Ramos (cell line): ENCODE results near the gene SMTN.
"Not testable (repeated sequence)": the region's sequence is repeated elsewhere in the genome, so short reads cannot be mapped to it uniquely, and the experiment has no call there.

ENCODE experiments used
- in situ Hi-C: fragments of 300-500 bp; cut with MboI; formaldehyde crosslinking; loops from one replicate; pipeline ENCODE4 v1.14.3; 2022; ENCODE audit warnings: low sequenced_read_pairs; ENCODE audit not compliant: unreplicated experiment

SMTN gene

DNA sequence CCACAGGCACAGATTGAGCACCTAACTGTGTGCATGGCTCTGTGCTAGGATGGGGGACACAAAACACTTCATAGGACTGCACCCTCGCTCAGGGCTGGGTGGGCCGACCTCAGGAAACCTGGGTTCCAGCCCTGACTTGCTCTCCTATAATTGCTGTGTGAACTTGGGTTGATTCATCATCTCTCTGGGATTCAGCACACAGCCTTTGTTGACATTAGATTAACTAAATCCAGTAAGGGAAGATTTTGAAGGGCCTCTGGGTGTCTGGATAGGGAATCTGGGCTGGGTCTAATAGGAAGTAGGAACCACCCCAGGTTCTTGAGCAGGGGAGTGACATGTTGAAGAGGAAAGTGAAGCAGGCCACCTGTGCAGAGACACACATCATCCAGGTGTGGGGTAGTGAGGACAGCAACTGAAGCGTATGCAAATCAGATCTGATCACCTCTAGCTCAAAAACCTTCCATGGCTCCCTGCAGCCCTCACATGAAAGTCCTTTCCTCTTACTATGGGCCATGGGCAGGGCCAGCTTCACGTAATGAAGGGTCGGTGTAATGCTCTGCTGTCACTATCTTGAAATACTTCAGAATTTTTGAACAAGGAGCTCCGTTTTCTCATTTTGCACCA is 11.3 kb upstream of the SMTN start:
- in situ Hi-C loops = not testable (repeated sequence)

DNA sequence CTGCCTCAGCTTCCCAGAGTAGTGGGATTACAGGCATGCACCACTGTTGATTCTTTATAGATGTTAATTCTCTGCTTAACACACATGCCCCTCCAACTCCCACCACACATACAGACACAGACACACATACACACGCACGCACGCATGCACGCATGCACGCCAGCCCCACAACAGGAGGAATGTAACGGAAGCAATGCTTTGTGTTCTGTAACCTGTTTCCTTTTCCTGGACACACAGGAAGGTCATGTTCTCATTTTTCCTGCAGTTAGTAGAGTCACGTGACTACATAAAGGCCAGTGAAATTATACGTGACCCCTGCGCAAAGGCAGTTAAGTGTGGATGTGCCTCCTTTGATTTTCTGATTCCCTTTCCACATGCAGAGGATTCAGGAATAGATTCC is 8.0 kb upstream of the SMTN start:
- in situ Hi-C loops = not testable (repeated sequence)

DNA sequence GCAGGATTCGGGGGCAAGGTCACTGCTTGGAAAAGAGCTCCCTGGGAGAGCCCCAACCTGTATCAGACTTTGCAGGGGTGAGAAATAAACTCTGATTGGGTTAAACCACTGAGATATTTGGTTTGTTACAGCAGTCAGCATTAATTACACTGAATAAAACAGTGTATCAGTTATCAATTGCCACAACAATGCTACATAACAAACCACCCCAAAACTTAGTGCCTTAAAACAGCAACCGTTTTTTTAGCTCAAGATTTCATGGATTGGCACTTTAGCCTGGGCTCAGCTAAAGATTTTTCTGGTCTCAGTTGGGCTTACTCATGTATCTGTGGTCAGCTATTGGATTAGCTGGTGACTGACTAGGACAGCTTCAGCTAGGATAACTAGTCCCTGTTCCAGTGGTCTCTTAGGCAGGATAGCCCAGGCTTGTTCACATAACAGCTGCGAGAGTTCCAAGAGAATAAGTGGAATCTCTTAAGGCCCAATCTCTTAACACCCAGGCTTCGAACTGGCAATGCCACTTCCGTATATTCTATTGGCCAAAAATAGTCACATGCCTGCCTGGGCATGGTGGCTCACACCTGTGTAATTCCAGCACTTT is 7.5 kb upstream of the SMTN start:
- in situ Hi-C loops = not testable (repeated sequence)

- in situ Hi-C loops = no loop called here
Observed at GRCh38 chr22:31075961-31076360, 5.2 kb upstream of the SMTN start.

DNA sequence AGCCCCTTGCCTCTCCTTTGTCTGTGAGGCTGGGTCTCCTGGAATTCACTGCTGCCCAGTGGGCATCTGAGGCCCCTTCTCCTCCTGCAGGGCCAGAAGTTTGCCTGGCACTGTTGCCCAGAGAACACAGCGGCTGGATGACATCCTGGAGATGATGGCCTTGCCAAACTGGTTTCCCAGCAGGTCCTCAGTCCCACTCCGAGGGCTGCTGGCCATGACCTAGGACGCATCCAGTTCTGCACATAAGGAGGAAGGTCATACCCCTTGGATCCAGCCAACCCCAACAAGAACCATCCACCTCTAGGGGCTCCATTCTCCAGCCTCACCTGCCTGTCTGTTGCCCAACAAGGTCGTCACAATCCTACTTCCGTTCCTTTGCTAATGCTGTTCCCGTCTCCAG is 3.4 kb upstream of the SMTN start:
- in situ Hi-C loops = no loop called here

GRCh38 chr22:31078389-31078788 is 2.7 kb upstream of the SMTN start:
- in situ Hi-C loops = not testable (repeated sequence)

DNA sequence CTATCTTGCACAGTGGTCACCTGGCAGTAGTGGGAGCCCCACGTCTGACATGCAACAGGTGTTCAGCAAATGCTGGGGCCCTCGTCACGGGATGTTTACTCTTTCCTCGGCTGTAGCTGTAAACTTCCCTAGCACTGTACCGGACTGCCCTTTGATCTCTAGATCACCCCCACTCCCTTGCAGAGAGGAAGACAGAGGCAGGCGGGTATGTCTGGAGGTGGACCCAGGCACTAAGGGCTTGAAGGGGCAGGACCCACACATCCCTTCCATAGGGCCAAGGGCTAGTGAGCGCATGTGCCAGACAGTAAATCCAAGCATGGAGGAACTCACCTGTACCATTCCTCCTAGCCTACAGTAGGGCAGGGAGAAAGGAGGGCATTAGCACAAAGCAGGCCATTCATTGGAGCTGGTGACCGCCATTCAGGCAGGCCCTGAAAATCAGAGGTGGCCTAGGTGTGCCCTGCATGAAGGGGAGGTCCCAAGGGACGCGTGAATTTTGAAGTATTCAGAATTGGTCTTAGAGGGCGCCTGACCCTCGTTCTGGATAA is 1.9 kb upstream of the SMTN start:
- in situ Hi-C loops = no loop called here

GRCh38 chr22:31080164-31080847 is 812 bp upstream of the SMTN start:
- in situ Hi-C loops = loop anchor here (10.0 kb wide), 1 partner anchor 316 kb away; no protein-coding TSS in a partner anchor

GRCh38 chr22:31081963-31082605 is 966 bp downstream of the SMTN start:
- in situ Hi-C loops = loop anchor here (10.0 kb wide), 1 partner anchor 317 kb away; no protein-coding TSS in a partner anchor

DNA sequence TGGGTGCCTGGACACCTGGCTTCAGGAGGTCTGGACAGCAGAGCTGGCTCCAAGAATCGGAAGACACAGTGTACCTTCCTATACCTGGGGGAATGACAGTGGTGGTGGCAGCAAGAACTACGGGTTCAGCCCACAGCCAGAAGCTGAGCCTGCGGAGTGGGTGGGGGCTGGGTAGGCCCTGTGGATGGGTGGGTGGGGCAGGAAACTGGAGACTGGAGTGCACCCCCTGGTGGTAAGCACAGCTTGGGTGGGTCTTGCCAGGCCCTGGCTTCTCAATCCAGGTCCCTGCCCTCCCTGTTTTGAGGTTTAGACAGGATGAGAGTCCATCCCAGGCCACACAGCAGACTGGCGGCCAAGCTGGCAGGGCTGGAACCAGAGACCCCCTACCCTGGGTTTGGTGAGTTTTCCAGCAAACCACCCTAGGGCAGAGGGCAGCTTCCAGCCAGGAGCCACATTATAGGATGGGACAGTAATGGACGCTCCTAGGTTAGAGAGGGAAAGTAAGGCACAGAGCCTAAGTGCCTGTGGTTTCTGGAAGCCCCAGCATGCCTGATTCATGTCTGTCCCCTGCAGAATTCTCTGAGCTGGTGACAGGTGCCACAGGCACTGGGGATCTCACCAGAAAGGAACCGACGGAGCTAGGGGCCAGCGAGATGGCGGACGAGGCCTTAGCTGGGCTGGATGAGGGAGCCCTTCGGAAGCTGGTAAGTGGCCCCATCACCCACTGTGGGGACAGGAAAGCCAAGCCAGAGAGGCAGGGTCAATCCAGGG is 1.7 kb downstream of the SMTN start:
- in situ Hi-C loops = loop anchor here (10.0 kb wide), 1 partner anchor 318 kb away; no protein-coding TSS in a partner anchor

GRCh38 chr22:31083377-31083768 is 2.3 kb downstream of the SMTN start:
- in situ Hi-C loops = loop anchor here (10.0 kb wide), 1 partner anchor 319 kb away; no protein-coding TSS in a partner anchor

DNA sequence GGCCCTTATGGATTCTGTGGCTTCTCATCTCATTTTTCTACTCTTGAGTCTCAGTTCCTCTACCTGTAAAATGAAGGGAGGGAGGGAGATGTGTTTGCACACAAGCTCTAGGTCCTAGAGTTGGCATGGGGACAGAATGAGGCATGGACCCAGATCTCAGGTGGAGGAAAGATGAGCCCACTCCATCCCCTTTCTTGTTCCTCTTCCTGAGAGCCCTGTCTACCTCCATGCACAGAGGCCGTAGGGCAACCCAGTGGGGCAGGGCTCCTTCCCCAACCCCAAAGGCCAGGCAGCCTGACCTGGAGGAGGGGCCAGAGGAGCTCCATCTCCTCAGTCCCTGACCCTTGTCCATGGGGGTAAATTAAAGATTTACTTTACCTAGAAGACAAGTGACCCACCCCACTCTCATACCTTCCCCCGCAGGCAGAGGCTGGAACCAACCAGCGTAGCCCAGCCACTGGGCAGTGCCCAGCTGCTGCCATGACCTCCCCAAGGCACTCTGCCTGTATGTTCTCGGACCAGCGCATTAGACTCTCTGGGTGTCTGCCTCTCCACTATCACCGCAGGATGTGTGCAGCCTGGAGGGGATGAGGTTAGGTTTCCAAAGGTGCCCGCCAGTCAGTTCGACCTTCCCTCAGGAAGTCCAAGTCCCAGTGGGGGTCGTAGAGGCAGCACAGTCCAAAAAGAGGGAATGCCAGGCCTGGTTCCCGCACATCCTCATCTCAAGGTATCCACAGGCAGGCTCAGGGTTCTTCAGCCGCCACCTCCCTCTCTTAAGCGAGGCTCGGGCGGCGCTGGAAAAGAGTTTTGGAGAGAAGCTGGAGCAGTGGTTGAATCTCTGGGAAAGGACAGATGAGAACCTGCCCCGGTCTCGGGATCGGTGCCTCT is 3.0 kb downstream of the SMTN start:
- in situ Hi-C loops = loop anchor here (10.0 kb wide), 1 partner anchor 319 kb away; no protein-coding TSS in a partner anchor

DNA sequence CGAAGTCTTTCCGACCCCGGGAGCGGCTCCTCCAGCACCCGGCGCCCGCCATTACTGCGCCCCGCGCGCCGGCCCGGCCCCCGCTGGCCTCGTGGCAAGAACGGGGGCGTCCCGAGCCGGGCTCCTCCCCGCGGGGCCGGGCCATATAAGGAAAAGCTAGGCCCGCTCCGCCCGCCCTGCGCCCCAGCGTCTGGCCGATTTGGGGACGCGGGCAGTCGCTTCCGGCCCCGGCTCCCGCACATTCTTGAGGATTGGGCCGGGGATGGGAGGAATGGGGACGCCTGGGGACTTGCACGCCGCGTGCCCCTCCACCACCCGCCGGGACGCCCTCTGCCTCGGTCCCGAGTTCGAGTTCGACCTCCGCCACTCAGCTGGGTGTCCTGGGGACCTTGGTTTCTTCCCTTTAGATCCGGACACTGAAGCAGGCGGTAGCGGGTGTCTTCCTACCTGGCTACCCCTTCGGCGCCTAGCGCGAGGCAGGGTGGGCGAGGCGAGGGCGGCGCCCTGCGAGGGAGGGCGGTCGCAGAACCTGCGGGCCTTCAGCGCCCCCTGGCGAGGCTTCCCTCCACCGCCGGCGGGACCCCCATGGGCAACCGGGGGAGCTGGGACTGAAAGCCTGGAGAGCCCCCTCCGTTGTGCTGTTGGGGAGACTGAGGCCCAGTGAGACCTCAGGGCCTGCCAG is 3.8 kb downstream of the SMTN start:
- in situ Hi-C loops = loop anchor here (10.0 kb wide), 1 partner anchor 320 kb away; no protein-coding TSS in a partner anchor

DNA sequence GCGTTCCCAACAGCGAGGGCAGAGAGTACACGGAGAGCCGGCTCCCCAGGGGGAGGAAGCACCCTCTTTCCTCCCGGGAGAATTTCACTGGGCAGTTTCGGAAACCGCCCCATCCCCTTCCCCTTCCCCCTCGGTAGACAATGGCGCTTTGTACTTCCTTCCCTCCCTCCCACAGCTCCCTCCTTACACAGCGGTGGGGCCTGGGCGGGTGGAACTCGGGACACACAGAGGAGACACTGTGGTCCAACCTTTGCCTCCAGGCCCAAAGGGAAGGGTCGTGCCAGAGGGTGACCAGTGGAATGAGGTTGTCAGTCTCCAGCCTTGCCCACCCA is 4.3 kb downstream of the SMTN start:
- in situ Hi-C loops = loop anchor here (10.0 kb wide), 1 partner anchor 321 kb away; no protein-coding TSS in a partner anchor

DNA sequence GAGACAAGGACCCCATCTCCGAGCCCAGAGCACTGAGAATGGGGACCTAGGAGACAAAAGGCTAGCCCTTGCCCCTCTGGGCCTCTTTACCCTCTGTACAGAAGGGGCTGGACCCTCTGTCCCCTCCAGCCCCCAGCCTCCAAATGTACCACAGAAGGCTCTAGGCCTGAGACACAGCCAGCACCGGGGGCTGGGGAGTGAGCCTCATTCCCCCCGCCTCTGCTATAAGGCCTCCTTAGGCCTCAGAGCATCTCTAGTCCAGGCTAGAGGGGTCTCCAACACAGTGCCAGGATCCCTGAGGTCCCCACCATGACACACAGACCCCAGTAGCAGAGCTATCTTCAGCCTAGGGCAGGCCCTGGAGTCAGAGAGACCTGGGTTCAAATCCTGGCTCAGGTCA is 4.8 kb downstream of the SMTN start:
- in situ Hi-C loops = loop anchor here (10.0 kb wide), 1 partner anchor 321 kb away; no protein-coding TSS in a partner anchor

DNA sequence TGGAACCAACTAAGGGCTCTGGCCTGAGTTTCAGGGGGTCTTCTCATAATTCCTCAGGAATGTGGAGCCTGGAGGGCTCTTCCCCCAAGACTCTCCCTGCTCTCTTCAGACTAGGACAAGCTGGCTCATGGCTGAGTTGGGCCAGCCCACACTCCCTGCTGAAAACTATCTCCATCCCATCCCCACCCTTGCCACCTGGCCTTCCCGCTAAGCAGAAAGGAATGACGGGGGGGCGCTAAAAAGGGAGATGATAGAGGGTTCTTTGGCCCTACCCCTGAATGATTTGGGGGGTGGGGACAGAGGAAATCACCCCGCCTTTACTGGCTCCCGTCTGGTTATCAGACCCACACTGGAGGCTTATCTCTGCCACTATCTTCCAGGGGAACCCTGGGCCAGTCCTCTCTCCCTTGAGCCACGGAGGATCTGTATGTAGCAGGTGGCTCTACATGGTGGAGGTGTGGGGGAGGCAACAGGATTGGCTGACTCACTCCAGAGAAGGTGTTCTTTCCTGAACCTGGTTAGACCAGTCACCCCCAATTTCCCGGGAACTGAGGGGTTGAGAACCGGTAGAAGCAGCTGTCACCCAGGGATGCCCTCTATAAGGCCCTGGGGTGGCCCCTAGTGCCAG is 5.7 kb downstream of the SMTN start:
- in situ Hi-C loops = loop anchor here (10.0 kb wide), 1 partner anchor 322 kb away; no protein-coding TSS in a partner anchor

DNA sequence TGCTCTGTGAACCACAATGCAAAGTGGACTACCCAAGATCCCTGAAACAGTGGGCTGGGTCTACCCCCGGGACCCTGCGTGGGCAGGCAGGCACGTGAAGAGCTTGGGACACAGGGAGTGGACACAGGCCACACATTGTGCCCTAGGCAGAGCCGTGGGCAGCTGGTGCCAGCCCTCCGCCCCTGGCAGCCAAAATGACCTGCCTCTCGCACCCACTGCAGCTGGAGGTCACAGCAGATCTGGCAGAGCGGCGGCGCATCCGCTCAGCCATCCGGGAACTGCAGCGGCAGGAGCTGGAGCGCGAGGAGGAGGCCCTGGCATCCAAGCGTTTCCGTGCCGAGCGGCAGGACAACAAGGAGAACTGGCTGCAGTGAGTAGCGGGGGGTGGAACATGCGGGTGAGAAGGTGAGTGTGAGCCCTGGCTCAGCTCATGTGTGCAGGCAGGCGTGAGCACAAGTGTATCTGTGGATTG is 6.7 kb downstream of the SMTN start:
- in situ Hi-C loops = loop anchor here (10.0 kb wide), 1 partner anchor 323 kb away; no protein-coding TSS in a partner anchor
